ENCODE results near the gene KHSRP. TPM values are rescaled to one million over a fixed set of nuclear protein-coding genes. Genes with fewer than 3 reads are reported as not detected.

The KHSRP gene
- total and polyA plus RNA-seq, 2 of the 13 experiments (the other 11 are each of a cell fraction or from before 2014, with no cell fraction given) = 72.1 to 129 TPM

DNA sequence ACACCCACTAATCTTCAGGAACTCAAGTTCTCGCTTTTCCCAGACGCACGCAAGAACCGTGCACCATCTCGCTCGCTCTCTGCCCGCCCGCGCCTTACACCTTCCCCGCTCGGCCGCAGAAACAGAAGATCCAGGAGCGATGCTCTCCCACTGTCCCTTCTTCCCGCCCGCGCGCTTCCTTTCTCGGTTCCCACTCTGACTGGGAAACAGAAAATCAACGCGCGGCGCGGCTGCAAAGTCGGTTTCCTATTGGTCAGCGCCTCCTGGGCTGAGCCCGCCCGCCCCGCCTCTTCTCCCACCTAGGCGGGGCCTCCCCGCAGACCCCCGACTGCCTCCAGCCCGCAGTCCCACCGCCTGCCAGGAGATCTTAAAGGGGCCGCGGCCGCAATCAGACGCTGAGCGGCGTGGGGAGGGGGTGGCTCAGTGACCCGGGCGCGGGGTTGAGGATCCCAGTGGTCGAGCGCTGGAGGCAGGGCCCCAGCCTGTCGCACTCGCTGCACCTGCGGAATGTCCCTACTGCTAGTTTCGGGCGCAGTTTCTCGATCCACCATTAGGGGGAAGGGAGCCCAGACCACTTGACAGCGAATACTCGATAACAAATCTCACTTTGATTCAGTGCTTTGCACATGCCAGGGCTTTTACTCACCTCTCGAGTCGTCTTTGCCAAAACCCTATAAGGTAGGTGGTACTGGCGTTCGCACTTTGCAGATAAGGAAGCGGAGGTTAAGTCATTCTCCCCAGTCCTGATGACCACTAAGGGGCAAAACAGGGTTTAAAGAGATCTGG lies 35.7 kb upstream of the KHSRP start (continued):
- TF ChIP-seq CBFB (CRISPR knock-in tag; IDR thresholded peaks at IDR 0.05) (0 out of 2 replicates have a peak, but pooled peaks have one; percentile 17), ZNF839 (CRISPR knock-in tag; IDR thresholded peaks at IDR 0.05; ENCODE audit: borderline replicate concordance) (0 out of 2 replicates have a peak, but pooled peaks have one; percentile 34), POLR2A (IDR thresholded peaks at IDR 0.05; ENCODE audit: insufficient read depth in 1 of 2, low read depth in 2 of 2, low read length in 2 of 2) (peak in 1 of 2 experiments; percentile 43; a peak in 1 of 4 replicates), ZNF547 (CRISPR knock-in tag; IDR thresholded peaks at IDR 0.05) (peak; percentile 38; the same call in 1 of the 2 replicates), ATF6 (CRISPR knock-in tag; conservative IDR thresholded peaks at IDR 0.05) (no peak), ZNF607 (CRISPR knock-in tag; IDR thresholded peaks at IDR 0.05; ENCODE audit: borderline replicate concordance) (peak; percentile 78; the same call in 1 of the 2 replicates), SALL2 (CRISPR knock-in tag; IDR thresholded peaks at IDR 0.05) (0 out of 2 replicates have a peak, but pooled peaks have one; percentile 29), ZEB1 (IDR thresholded peaks at IDR 0.05; ENCODE audit: insufficient replicate concordance, low read depth) (no peak), RCOR2 (CRISPR knock-in tag; IDR thresholded peaks at IDR 0.05) (peak; percentile 57; the same call in 1 of the 2 replicates), JDP2 (CRISPR knock-in tag; IDR thresholded peaks at IDR 0.05; ENCODE audit: borderline replicate concordance) (no peak), HOXA3 (CRISPR knock-in tag; IDR thresholded peaks at IDR 0.05) (peak; percentile 47; the same call in 1 of the 2 replicates), ZNF124 (CRISPR knock-in tag; IDR thresholded peaks at IDR 0.05) (peak; percentile 85), ZNF235 (CRISPR knock-in tag; IDR thresholded peaks at IDR 0.05; ENCODE audit: borderline replicate concordance) (no peak), CBX1 (IDR thresholded peaks at IDR 0.05; ENCODE audit: low read depth) (no peak), NR2F2 (IDR thresholded peaks at IDR 0.05; ENCODE audit: borderline replicate concordance, low read depth) (no peak), KDM2A (CRISPR knock-in tag; IDR thresholded peaks at IDR 0.05; ENCODE audit: borderline replicate concordance, low read depth) (peak; percentile 87), GABPB1 (CRISPR knock-in tag; IDR thresholded peaks at IDR 0.05) (peak; percentile 77), SKI (IDR thresholded peaks at IDR 0.05; ENCODE audit: partially characterized antibody) (peak; percentile 48), MAZ (IDR thresholded peaks at IDR 0.05; ENCODE audit: borderline replicate concordance, low read depth, low read length) (0 out of 2 replicates have a peak, but pooled peaks have one; percentile 52), MAZ (CRISPR knock-in tag; IDR thresholded peaks at IDR 0.05; ENCODE audit: low read depth) (no peak)
- TF ChIP-seq, protein P1, sequence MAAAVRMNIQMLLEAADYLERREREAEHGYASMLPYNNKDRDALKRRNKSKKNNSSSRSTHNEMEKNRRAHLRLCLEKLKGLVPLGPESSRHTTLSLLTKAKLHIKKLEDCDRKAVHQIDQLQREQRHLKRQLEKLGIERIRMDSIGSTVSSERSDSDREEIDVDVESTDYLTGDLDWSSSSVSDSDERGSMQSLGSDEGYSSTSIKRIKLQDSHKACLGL (CRISPR knock-in tag; IDR thresholded peaks at IDR 0.05) = no peak
- TF ChIP-seq, protein P2, sequence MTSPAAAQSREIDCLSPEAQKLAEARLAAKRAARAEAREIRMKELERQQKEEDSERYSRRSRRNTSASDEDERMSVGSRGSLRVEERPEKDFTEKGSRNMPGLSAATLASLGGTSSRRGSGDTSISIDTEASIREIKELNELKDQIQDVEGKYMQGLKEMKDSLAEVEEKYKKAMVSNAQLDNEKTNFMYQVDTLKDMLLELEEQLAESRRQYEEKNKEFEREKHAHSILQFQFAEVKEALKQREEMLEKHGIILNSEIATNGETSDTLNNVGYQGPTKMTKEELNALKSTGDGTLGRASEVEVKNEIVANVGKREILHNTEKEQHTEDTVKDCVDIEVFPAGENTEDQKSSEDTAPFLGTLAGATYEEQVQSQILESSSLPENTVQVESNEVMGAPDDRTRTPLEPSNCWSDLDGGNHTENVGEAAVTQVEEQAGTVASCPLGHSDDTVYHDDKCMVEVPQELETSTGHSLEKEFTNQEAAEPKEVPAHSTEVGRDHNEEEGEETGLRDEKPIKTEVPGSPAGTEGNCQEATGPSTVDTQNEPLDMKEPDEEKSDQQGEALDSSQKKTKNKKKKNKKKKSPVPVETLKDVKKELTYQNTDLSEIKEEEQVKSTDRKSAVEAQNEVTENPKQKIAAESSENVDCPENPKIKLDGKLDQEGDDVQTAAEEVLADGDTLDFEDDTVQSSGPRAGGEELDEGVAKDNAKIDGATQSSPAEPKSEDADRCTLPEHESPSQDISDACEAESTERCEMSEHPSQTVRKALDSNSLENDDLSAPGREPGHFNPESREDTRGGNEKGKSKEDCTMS (CRISPR knock-in tag; conservative IDR thresholded peaks at IDR 0.05) = no peak
- TF ChIP-seq, protein P3, sequence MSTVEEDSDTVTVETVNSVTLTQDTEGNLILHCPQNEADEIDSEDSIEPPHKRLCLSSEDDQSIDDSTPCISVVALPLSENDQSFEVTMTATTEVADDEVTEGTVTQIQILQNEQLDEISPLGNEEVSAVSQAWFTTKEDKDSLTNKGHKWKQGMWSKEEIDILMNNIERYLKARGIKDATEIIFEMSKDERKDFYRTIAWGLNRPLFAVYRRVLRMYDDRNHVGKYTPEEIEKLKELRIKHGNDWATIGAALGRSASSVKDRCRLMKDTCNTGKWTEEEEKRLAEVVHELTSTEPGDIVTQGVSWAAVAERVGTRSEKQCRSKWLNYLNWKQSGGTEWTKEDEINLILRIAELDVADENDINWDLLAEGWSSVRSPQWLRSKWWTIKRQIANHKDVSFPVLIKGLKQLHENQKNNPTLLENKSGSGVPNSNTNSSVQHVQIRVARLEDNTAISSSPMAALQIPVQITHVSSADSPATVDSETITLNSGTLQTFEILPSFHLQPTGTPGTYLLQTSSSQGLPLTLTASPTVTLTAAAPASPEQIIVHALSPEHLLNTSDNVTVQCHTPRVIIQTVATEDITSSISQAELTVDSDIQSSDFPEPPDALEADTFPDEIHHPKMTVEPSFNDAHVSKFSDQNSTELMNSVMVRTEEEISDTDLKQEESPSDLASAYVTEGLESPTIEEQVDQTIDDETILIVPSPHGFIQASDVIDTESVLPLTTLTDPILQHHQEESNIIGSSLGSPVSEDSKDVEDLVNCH (CRISPR knock-in tag; IDR thresholded peaks at IDR 0.05) = no peak
